Epidermal melanocyte (primary cell): ENCODE data around the gene LCE7A.

Source experiments
- DNase-seq: peaks from one replicate; pipeline ENCODE4 v3.0.0; 2011; ENCODE audit warnings: low spot score; ENCODE audit not compliant: insufficient read length

LCE7A gene

DNA sequence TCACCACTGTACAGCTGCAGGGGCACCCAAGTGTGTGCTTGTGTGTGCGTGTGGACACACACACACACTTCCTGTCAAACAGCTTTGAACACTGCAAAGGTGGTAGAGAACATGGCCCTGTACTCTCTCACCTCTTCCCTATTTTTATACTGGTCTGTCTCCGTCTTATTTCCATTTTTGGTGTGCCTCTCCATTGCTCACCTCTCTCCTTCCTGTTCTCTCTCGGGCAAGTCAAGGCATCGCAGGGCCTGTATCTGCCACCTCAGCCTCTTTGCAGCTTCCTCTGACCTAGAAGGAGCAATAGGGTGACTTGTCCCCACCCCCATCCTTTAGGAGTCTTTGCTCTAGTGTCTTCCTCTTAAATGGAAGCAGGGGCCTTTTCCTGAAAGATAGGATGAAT, 20.5 kb downstream of the LCE7A start:
- no peak for DNase-seq

DNA sequence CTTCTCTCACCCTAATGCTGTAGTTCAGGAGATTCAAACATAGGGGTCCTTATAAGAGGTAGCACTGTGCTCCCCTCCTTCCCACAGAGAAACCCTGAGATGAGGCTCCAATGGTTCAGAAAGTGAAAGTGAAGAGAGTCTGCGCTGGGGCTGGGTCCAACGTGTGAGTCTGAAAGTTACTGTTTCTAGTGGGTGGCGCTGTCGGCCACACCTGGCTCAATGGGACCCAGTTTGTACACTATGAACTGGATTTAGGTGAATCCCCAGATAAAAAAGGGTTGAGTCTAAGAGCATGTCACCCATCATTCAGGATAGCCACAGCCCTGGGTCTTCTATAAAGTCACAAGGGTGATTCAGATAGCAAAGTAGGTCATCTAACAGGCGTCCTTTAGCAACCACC, 21.1 kb downstream of the LCE7A start:
- no peak for DNase-seq

DNA sequence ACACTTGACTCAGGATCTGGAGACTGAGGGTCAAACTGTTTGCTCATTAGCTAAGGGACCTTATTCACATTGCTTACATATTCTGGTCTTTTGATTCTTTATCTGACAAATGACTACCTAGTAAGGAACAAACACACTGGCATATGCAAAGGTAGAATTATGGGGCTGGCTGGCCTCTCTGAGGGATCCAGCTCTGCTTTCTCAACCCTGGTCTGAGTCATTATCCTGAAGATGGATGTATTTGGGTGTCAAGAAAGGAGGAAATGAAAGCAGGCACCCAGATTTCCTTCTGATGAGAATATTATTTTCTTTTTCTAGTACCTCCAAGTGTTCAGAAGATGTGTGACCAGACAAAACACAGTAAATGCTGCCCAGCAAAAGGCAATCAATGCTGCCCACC, 24.3 kb downstream of the LCE7A start:
- DNase-seq, result no peak

DNA sequence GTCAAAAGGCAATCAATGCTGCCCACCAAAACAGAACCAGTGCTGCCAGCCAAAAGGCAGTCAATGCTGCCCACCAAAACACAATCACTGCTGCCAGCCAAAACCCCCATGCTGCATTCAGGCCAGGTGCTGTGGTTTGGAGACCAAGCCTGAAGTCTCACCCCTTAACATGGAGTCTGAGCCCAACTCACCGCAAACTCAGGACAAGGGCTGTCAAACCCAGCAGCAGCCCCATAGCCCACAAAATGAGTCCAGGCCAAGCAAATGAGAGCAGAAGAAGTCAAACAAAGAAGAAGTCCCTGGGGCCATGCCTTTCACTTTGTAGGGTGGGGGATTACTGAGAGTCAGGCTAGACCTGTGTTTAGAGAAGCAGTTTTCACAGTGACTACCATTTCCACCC, 24.7 kb downstream of the LCE7A start:
- DNase-seq, result no peak

DNA sequence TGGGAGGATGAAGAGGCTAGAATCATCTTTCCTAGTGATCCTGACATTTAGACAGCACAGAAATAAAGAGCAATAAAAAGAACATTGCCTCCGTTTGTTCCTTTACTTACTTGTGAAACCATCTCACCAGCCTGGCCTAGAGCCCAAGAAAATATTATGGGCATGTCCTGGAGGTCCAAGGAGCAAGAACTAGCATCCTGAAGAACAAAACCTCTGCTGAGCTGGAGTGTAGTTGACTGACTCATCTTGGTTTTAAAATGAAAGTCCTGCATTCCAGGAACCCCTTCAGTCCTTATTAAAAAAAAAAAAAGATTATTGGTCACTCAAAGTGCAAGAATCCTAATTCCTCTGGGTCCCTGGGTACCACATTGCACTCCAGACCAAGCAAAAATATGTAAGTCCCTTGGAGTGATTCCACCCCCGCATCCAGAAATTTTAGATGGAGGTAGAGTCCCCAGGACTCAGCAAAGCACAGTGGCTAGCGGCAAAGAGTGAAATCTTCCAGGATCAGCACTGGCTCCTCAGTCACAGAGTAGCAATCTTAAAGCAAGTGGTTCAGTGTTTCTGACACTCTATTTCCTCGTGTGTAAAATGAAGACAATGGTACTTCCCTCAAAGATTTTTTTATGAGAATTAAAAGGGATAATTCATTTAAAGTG, 25.3 kb downstream of the LCE7A start:
- DNase-seq, result no peak

DNA sequence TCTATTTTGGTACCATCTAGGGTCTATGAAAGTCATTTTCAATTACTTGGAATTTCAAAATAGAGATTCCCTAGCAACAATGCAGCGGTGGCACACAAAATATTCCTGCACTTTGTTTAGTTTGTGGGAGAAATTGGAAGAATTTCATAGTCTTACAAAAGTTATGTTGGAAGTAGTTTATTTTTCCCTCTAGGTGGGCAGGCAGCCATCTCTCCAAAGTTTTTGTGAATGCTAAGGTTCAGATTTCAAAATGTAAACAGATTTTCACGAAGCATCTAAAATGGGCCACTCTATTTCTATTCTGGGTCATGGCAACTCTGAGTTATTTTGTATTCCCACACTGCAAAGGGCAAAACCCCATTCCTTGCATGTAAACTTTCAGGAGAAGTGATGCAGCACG, 26.3 kb downstream of the LCE7A start:
- no peak for DNase-seq

DNA sequence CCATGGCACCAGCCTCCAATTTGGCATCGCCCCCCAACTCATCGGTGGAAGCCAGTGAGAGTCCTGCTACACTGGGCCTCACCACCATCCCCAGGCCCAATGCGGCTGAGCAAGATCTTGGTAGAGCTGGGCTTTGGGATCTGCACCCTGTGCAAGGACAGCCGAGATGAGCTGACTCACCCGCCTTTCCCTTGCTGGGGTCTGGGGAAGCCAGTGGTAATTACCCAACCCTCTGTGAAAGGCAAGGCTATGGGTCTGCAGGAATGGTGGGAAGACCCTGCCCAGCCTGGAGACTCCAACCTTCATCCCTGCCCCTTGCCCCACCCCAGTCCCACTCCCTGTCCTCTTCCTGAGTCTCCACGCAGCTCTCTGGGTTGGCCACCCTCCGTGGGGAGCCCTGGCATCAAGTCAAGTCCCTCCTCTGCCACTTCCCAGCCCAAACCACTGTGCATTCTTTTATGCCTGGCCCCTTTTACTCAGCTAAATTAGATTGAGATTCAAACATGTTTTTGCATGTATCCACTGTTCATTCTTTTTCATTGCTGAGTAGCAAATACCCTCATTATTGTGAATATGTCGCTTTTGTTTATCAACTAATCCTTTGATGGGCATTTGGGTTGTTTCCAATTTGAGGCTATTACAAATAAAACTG, 27.1 kb downstream of the LCE7A start:
- no peak for DNase-seq

DNA sequence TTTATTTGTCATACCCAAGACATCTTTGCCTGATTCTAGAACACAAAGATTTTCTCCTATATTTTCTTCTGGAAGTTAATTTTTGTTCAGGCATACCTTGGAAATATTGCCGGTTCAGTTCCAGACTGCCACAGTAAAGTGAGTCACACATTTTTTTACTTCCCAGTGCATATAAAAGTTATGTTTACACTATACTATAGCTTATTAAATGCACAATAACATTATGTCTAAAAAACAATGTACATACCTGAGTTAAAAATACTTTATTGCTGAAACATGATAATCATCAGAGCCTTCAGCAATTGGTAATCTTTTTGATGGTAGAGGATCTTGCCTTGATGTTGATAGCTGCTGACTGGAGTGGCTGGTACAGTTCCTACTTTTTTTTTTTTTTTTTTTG, 28.3 kb downstream of the LCE7A start:
- DNase-seq, result no peak

DNA sequence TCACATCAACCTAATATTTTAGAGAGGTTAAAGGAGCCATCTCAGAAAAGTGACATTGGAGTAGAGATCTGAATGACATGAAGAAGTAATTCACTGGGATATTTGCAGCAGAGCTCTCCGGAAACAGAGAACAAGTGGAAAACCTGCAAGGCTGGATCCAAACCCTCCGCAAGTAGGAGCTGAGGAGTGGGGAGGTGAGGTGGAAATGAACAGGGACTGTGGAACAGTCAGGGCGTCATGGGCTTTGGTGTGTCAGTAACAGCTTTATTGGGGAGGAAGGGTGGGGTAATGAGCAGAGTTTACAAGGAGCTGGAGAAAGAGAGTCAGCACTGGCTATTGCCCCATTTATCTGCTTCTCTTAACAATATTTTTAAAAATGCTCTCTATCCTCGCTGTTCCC, 39.2 kb downstream of the LCE7A start:
- DNase-seq, result no peak

DNA sequence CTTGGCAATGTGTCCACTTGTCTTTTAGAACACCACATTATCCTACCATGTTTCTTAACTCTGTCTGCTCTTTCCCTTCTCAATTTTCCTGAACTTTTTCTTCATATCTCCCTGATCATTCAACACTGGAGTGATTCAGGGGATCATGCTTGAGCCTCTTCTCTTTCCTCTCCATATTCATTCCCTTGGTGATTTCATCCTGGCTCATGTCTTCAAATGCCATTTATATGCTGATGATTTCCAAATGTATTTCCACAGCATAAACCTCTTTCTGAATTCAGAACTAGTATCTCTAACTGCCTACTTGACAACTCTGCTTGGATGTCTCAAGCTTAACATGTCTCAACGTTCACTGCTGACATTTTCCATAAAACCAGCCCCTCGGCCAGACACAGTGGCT, 40.1 kb downstream of the LCE7A start:
- DNase-seq, result no peak

DNA sequence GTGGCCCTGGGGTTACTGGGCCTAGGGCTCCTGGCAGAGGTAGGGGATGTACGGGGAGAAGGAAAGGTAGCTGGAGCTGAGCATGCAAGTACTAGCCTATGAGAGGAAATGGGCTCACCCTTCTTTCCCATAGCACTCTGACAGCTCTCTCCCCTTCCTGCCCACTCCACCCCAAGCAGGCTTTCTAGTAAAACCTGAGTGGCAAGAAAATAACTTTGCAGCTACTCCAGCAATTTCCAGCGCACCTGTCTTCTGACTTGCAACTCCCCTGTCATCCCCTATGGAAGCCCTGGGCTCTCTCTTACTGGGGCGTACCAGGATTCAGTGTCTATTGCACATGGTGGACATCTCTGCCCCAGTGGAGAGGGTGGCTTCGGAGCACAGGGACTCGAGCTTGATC, 41.8 kb downstream of the LCE7A start:
- DNase-seq, result no peak

DNA sequence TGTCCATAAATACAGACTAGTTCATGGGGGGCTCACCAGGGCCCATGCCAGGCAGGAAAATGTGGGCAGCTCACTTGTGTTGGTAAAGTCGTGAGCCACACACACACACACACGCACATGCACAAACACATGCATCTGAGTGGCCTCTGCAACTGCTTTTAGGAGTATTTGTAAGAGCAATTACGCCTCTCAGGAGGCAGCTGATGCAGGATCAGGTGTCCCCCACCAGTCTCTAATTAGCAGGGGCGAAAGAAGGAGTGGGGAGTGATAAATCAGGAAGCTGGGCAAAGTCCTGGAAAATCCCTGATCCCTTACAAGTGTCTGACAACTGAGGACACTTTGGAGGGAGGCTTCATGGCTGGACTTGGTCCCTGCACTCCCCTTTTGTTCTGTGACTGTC, 42.8 kb downstream of the LCE7A start:
- DNase-seq, result no peak

DNA sequence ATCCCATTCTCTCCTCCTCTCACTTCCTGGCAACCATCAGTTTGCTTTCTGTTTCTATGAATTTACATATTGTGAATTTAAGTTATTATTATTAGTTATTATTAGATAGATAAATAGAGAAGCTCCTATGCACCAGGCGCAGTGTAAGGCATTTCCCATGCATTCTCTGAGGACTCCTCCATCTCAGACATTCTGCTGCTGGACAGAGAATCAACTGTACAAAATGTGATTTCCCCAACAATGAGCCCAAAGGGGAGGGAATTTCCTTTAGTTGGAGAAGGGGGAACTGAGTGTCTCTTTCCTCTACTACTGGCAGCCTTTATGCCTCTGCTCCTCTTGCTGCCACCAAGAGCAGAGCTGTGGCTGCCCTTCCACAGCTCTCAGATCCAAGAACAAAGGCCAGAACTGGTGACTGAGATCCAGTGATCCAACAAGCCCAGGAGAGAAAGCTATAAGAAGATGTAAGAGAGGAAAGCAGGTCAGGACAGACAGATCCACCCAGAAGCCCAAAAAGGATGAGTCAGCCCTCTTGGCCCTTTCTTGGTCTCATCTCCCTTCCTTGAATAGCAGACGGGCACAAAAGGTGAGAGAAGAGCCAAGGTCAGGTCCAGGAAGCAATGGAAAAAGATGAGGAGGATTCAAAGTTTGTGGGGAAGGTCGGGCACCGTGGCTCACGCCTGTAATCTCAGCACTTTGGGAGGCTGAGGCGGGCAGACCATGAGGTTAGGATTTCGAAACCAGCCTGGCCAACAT, 45.1 kb downstream of the LCE7A start:
- no peak for DNase-seq

DNA sequence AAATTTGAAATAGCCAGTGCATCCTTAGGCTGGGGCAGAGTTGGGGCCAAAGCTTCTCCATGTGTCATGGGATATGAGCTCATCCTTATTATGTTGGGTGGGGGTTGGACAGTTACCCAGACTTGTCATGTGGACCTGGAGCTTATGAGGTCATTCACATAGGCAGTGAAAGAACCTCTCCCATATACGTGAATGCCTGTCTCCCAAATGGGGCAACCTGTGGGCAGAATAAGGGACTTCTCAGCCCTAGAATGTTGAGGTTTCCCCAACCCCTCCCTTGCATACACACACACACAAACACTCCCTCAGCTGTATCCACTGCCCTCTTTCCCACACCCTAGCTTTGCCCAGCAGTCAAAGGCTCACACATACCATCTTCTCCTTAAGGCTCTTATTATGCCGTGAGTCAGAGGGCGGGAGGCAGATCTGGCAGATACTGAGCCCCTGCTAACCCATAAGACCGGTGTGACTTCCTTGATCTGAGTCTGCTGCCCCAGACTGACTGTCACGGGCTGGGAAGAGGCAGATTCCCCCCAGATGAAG, 46.3 kb downstream of the LCE7A start:
- no peak for DNase-seq

DNA sequence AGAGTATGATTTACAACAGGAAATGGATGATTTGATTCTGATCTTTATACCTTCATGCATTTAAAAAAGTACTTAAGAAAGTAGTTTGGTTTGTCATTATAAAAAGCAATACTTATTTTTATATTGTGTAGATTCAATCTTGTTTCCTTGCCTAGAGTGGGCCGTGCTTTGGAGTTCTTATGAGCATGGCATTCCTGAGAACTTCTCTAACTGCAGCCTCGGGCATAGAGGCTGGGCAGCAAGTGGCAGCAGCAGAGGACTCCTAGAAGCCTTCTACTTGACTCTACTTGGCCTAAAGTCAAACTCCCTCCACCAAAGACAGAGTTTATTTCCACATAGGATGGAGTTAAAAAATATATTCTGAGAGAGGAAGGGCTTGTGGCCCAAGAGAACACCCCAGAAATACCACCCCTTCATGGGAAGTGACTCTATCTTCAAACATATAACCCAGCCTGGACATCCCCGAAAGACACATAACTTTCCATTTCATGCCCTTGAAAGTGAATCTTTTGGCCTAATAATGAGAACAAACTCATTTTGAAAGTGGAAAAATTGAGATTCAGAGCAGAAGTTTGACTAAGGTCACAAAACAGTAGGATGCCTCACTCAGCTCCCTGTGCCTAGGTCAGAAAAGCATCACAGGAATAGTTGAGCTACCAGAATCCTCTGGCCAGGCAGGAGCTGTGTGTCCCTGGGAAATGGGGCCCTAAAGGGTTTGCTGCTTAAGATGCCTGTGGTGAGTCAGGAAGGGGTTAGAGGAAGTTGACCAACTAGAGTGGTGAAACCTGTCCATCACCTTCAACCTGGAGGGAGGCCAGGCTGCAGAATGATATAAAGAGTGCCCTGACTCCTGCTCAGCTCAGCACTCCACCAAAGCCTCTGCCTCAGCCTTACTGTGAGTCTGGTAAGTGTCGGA, 48.1 kb downstream of the LCE7A start, which contains the start of gene IVL:
Gene IVL (plus strand): TSS at position 861 of the 916 bp plus-strand sequence. CDS start 1,252 bp downstream, outside the sequence.
- DNase-seq, result no peak

DNA sequence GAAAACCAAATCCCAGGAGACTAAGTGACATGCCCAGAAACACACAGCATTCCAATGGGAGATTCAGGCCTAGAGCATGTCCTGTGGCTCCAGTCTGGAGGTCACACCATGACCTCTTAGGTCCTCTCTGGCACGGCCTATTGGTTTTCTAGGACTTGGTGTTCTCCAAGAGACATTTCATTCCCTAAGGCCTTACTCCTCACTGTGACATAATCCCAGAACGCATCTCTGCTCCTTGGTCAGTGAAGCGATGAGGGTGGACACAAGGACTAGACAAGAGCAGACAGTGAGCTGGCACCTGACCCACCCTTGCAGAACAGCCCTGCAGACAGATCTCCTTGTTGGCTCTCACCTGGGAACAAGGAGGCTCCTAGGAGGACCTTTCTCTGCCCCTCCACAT, 49.4 kb downstream of the LCE7A start:
- DNase-seq, result no peak
